Spinal cord (tissue), 10 donors: ENCODE data around the gene RYR1. TPM values are rescaled to one million over a fixed set of nuclear protein-coding genes. Genes with fewer than 3 reads are reported as not detected.
"Not testable (repeated sequence)": the region's sequence is repeated elsewhere in the genome, so short reads cannot be mapped to it uniquely, and the experiment has no call there.

Experiments used
- DNase-seq, 6 donors: peaks; one replicate each; pipeline versions ENCODE4 v3.0.0 to v3.0.0-alpha.2; 2013 to 2015; ENCODE audit warnings: low spot score in 6 of 6, low read depth in 4 of 6
- H3K27ac ChIP-seq: one replicate; pipeline ENCODE4 v1.5.1; 2013; ENCODE audit warnings: low read depth, low read length, control low read depth
- H3K27me3 ChIP-seq: one replicate; pipeline ENCODE4 v1.6.1; 2013; ENCODE audit warnings: low read length; ENCODE audit not compliant: control insufficient read depth, insufficient read depth
- H3K36me3 ChIP-seq: one replicate; pipeline ENCODE4 v1.6.1; 2013; ENCODE audit warnings: low read length; ENCODE audit not compliant: control insufficient read depth, insufficient read depth
- H3K4me1 ChIP-seq: one replicate; pipeline ENCODE4 v1.6.1; 2013; ENCODE audit warnings: low read length; ENCODE audit not compliant: control insufficient read depth, insufficient read depth
- H3K4me3 ChIP-seq: one replicate; pipeline ENCODE4 v1.5.1; 2013; ENCODE audit warnings: low read depth, low read length, control low read depth
- H3K9me3 ChIP-seq: one replicate; pipeline ENCODE4 v1.6.1; 2013; ENCODE audit warnings: low read length; ENCODE audit not compliant: control insufficient read depth, insufficient read depth
- WGBS: methylation state at CpG from one replicate; pipeline ENCODE4 v1.1.5; 2013; ENCODE audit warnings: missing lambda C conversion rate; ENCODE audit not compliant: insufficient coverage; 5-methylcytosine and 5-hydroxymethylcytosine counted together
- polyA plus RNA-seq, 2 donors: library from polyadenylated mRNA; unstranded; fragments of 120-200 nt; gene quantifications; one replicate each; pipeline ENCODE4 v1.2.1, GENCODE V29; 2013; ENCODE audit not compliant: insufficient read length in 2 of 2
- total RNA-seq, 2 donors: library from RNA; depleted of rRNA in 1 of 2; stranded (reverse); fragments of 120-200 nt in 1 of 2; fragments of >200 nt in 1 of 2; gene quantifications; one replicate each; pipeline versions ENCODE4 v1.2.3 to v1.2.4, GENCODE V29; 2013 to 2014
- donor health status: healthy.

The RYR1 gene
- total and polyA plus RNA-seq, 4 donors = 6.0 to 15.1 (median 10.5) TPM

DNA sequence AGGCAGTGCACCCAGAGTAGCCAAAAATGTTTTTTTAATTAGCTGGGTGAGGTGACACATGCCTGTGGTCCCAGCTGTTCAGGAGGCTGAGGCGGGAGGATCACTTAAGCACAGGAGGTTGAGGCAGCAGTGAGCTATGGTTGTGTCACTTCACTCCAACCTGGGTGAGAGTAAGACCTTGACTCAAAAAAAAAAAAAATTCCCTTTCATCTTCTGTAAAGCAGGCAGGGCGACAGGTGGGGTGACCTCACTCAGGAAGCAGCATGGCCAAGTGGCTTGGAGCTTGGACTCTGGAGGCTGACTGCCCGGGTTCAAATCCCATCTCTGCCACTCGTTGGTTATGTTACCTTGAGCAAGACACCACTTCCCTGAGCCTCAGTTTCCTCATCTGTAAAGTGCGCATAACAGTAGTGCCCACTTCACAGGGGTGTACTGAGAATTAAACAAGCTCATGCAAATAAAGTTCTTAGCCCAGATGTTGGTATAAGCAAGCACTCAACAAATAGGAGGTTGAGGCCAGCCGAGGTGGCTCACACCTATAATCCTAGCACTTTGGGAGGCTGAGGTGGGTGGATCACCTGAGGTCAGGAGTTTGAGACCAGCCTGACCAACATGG is 136.0 kb downstream of the RYR1 start:
- peaks cover 6% of the 10 kb centered on the region for H3K4me1 ChIP-seq
- peaks cover 9% of the 10 kb centered on the region for H3K27me3 ChIP-seq
- 92% methylated on average over 5 of the region's 6 CpGs for WGBS
- no peak overlapping the region for H3K4me3 ChIP-seq
- H3K9me3 ChIP-seq = no peaks in the 10 kb centered on the region
- no peak for DNase-seq
- H3K27ac ChIP-seq = no peak overlapping the region
- H3K36me3 ChIP-seq = peaks cover 3% of the 10 kb centered on the region

DNA sequence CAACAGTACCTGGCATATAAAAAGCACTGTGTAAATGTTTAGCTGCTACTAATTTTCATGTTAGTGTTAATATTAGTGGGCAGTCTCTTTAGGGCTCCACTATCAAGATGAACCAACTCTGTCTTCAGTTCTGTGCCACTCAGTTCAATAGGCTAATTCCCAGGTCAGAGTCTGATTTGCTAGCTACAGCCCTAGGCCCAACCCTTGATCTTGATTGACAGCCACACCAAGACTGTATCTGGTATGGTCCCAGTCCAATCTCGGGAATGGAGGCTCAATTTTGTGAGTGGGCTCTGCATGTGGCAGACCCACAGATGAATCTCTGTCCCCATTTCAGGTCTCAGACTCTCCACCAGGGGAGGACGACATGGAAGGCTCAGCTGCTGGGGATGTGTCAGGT is 138.2 kb downstream of the RYR1 start:
- Histone ChIP-seq H3K36me3 (peaks cover 5% of the 10 kb centered on the region), H3K4me3 (no peak overlapping the region), H3K9me3 (no peaks in the 10 kb centered on the region), H3K27me3 (no peaks in the 10 kb centered on the region), H3K27ac (no peak overlapping the region), H3K4me1 (no peaks in the 10 kb centered on the region)
- DNase-seq = no peak
- 86% methylated on average over 2 of the region's 2 CpGs for WGBS

DNA sequence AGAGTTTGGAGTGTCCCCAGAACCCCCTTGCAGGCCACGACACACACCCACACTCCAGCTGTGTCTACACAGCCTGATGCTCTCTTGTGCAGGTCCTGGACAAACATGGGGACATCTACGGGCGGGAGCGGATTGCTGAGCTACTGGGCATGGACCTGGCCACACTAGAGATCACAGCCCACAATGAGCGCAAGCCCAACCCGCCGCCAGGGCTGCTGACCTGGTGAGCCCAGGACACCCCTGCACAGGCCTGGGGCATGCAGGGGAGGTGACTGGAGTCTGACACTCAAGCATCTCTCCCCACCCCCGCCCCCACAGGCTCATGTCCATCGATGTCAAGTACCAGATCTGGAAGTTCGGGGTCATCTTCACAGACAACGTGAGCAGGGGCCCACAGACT is 144.3 kb downstream of the RYR1 start:
- H3K27me3 ChIP-seq = no peaks in the 10 kb centered on the region
- 95% methylated on average over 8 of the region's 11 CpGs for WGBS

GRCh38 chr19:38579304-38579703 is 145.8 kb downstream of the RYR1 start:
- not testable (repeated sequence) for H3K4me1 ChIP-seq, H3K27ac ChIP-seq, H3K9me3 ChIP-seq, DNase-seq, H3K4me3 ChIP-seq, H3K27me3 ChIP-seq
- WGBS = no CpG with 5 or more reads among the region's 6 CpGs
- H3K36me3 ChIP-seq = peaks cover 11% of the 10 kb centered on the region

More for the DNA sequence above, 144.3 kb downstream of the RYR1 start:
- Histone ChIP-seq H3K36me3 (peaks cover 8% of the 10 kb centered on the region), H3K4me1 (no peaks in the 10 kb centered on the region), H3K27ac (no peak overlapping the region), H3K9me3 (no peaks in the 10 kb centered on the region), H3K4me3 (no peak overlapping the region)
- DNase-seq = no peak

GRCh38 chr19:38580080-38580479 is 146.6 kb downstream of the RYR1 start:
- Histone ChIP-seq H3K27ac (no peak overlapping the region), H3K4me3 (no peak overlapping the region), H3K27me3 (no peaks in the 10 kb centered on the region), H3K9me3 (no peaks in the 10 kb centered on the region), H3K4me1 (no peaks in the 10 kb centered on the region), H3K36me3 (peaks cover 15% of the 10 kb centered on the region)
- DNase-seq = no peak
- 91% methylated on average over 12 of the region's 15 CpGs for WGBS

GRCh38 chr19:38583219-38583984 is 149.9 kb downstream of the RYR1 start:
- Histone ChIP-seq H3K4me3 (no peak overlapping the region), H3K9me3 (no peaks in the 10 kb centered on the region), H3K36me3 (peaks cover 12% of the 10 kb centered on the region), H3K27ac (no peak overlapping the region), H3K4me1 (no peaks in the 10 kb centered on the region), H3K27me3 (no peaks in the 10 kb centered on the region)
- 89% methylated on average over 10 of the region's 14 CpGs for WGBS
- no peak for DNase-seq

GRCh38 chr19:38583985-38584305 is 150.5 kb downstream of the RYR1 start:
- Histone ChIP-seq H3K9me3 (no peaks in the 10 kb centered on the region), H3K4me3 (no peak overlapping the region), H3K4me1 (no peaks in the 10 kb centered on the region), H3K36me3 (peaks cover 12% of the 10 kb centered on the region), H3K27ac (no peak overlapping the region), H3K27me3 (no peaks in the 10 kb centered on the region)
- no peak for DNase-seq
- WGBS = 82% methylated on average over 4 of the region's 4 CpGs

DNA sequence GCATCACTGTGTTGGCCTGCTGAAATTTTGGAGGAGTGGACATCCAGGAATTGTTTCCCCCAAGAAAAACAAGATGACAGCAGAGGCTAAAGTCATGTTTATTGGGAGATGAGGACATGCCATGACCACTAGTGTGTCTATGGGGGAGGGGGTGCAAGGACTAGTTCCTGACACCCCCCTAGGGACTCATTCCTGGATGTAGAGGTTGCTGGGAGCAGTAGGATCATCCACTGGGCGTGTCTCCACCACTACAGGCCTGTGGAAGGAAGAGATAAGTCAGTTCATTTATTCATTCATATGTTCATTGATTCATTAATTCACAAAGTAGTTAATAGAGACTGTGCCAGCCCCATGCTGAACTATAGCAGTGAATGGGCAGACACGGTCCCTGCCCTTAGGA is 154.1 kb downstream of the RYR1 start:
- DNase-seq = no peak
- no peak overlapping the region for H3K4me3 ChIP-seq
- WGBS = 88% methylated on average over 1 of the region's 2 CpGs
- no peaks in the 10 kb centered on the region for H3K27me3 ChIP-seq
- no peak overlapping the region for H3K27ac ChIP-seq
- no peaks in the 10 kb centered on the region for H3K9me3 ChIP-seq
- peaks cover 10% of the 10 kb centered on the region for H3K36me3 ChIP-seq
- H3K4me1 ChIP-seq = no peaks in the 10 kb centered on the region

GRCh38 chr19:38588041-38588440 is 154.6 kb downstream of the RYR1 start:
- WGBS = 81% methylated on average over 2 of the region's 2 CpGs
- Histone ChIP-seq H3K4me1 (no peaks in the 10 kb centered on the region), H3K27me3 (no peaks in the 10 kb centered on the region), H3K9me3 (no peaks in the 10 kb centered on the region), H3K4me3 (no peak overlapping the region), H3K27ac (no peak overlapping the region), H3K36me3 (peaks cover 10% of the 10 kb centered on the region)
- DNase-seq = no peak

DNA sequence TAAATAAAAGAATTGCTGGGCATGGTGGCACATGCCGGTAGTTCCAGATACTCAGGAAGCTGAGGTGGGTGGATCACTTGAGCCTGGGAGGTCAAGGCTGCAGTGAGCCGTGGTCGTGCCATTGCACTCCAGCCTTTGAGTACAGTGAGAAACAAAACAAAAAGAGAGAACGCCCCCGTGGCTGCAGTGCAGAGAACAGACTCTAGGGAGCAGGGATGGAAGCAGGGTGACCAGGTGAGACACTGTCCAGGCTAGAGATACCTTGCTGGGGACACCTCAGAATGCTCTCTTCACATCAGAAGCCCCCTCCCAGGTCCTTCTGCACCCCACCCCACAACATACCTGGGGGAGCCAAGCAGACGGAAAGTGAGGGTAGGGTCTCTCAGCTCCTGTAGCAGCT is 159.4 kb downstream of the RYR1 start:
- Histone ChIP-seq H3K4me1 (peaks cover 10% of the 10 kb centered on the region), H3K36me3 (no peaks in the 10 kb centered on the region), H3K27me3 (no peaks in the 10 kb centered on the region), H3K4me3 (no peak overlapping the region), H3K27ac (no peak overlapping the region), H3K9me3 (no peaks in the 10 kb centered on the region)
- DNase-seq = no peak
- 76% methylated on average over 5 of the region's 6 CpGs for WGBS
